ENCODE measurements around the gene KRT7.

DNA sequence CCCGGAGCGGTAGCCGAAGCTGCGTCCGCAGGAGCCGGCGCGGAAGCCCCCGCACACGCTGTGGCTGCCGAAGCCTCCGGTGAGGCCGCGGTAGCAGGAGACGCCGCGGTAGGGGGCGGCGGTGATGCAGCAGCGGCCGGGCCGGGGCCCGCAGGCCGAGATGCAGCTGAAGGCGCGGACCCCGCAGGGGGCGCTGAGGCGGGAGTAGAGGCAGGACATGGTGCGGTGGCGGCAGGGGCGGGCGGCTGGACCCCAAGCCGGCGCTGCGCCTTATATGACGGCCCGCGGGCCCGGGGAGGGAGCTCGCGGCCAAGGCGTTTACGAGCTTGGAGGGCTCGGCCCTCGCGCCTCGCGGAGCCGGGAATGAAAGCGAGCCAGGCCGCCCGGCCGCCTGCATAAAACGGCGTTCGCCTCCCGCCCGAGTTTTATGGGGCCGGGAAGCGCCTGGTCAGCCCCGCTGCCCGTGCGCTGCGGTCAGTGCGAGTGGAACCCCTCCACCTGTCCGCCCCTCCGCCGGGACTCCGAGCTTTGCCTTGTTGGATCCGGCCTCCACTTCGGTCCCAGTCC is 25.4 kb downstream of the KRT7 start:
- TF ChIP-seq, protein P1, sequence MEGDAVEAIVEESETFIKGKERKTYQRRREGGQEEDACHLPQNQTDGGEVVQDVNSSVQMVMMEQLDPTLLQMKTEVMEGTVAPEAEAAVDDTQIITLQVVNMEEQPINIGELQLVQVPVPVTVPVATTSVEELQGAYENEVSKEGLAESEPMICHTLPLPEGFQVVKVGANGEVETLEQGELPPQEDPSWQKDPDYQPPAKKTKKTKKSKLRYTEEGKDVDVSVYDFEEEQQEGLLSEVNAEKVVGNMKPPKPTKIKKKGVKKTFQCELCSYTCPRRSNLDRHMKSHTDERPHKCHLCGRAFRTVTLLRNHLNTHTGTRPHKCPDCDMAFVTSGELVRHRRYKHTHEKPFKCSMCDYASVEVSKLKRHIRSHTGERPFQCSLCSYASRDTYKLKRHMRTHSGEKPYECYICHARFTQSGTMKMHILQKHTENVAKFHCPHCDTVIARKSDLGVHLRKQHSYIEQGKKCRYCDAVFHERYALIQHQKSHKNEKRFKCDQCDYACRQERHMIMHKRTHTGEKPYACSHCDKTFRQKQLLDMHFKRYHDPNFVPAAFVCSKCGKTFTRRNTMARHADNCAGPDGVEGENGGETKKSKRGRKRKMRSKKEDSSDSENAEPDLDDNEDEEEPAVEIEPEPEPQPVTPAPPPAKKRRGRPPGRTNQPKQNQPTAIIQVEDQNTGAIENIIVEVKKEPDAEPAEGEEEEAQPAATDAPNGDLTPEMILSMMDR (IDR thresholded peaks at IDR 0.05; ENCODE audit: low read depth, low read length, missing input control): no peak
- TF ChIP-seq RAD21 (IDR thresholded peaks at IDR 0.05) (no peak), EGR1 (IDR thresholded peaks at IDR 0.05; ENCODE audit: low read depth in 2 of 2) (no peak)

All from liver (tissue), 3 donors.